ENCODE results near the gene ABHD12. TPM values are rescaled to one million over a fixed set of nuclear protein-coding genes. Genes with fewer than 3 reads are reported as not detected.

Gene ABHD12
- total and polyA plus RNA-seq, 2 donors (not counting 1 experiment from before 2014, with no cell fraction given) = 79.1 to 84.6 TPM

- H4K20me1 ChIP-seq (ENCODE audit: control insufficient read depth, extremely low read depth, insufficient read depth, low read length) = no peaks in the 10 kb centered on the region
- no peak overlapping the region for H3K4me2 ChIP-seq (ENCODE audit: extremely low read depth, insufficient read depth, low read length)
- no peak for TF ChIP-seq CTCF (conservative IDR thresholded peaks at IDR 0.05 in 1 of 2, IDR thresholded peaks at IDR 0.05 in 1 of 2; ENCODE audit: low read depth in 1 of 2, low read length in 2 of 2)
- TF ChIP-seq EZH2 (IDR thresholded peaks at IDR 0.05; ENCODE audit: low read length, missing control alignments) = no peak
- H3K4me3 ChIP-seq (replicated peaks in 1 of 4; ENCODE audit: control extremely low read depth in 1 of 4, insufficient read depth in 1 of 4, low read depth in 3 of 4, low read length in 4 of 4) = no peak overlapping the region
- no peak overlapping the region for H3K27ac ChIP-seq (ENCODE audit: insufficient read depth, low read length)
- H3K9me3 ChIP-seq (ENCODE audit: control insufficient read depth, insufficient read depth, low read depth, low read length) = no peaks in the 10 kb centered on the region
- H2AFZ ChIP-seq (ENCODE audit: low read length) = no peak overlapping the region
- no peaks in the 10 kb centered on the region for H3K27me3 ChIP-seq (ENCODE audit: control insufficient read depth, insufficient read depth, low read length)
- no peaks in the 10 kb centered on the region for H3K4me1 ChIP-seq (ENCODE audit: control insufficient read depth, extremely low read depth, insufficient read depth, low read length)
- H3K9ac ChIP-seq (ENCODE audit: insufficient read depth, low read length) = no peak overlapping the region
- peaks cover 12% of the 10 kb centered on the region for H3K79me2 ChIP-seq (ENCODE audit: control insufficient read depth, insufficient read depth, low read length)
- DNase-seq (ENCODE audit: low read depth in 2 of 2) = no peak
- peaks cover 9% of the 10 kb centered on the region for H3K36me3 ChIP-seq (ENCODE audit: control insufficient read depth, insufficient read depth, low read length)
These were observed 69.3 kb downstream of the ABHD12 start for GRCh38 chr20:25321262-25321831.

- Histone ChIP-seq H4K20me1 (ENCODE audit: control insufficient read depth, extremely low read depth, insufficient read depth, low read length) (no peaks in the 10 kb centered on the region), H3K36me3 (ENCODE audit: control insufficient read depth, insufficient read depth, low read length) (peaks cover 9% of the 10 kb centered on the region)
- TF ChIP-seq EZH2 (IDR thresholded peaks at IDR 0.05; ENCODE audit: low read length, missing control alignments) (no peak), CTCF (conservative IDR thresholded peaks at IDR 0.05 in 1 of 2, IDR thresholded peaks at IDR 0.05 in 1 of 2; ENCODE audit: low read depth in 1 of 2, low read length in 2 of 2) (no peak)
These were observed 70.4 kb downstream of the ABHD12 start for GRCh38 chr20:25320035-25320800.

GRCh38 chr20:25319241-25320034 is 71.2 kb downstream of the ABHD12 start:
- Histone ChIP-seq H2AFZ (ENCODE audit: low read length) (no peak overlapping the region), H3K4me2 (ENCODE audit: extremely low read depth, insufficient read depth, low read length) (no peak overlapping the region), H3K9ac (ENCODE audit: insufficient read depth, low read length) (no peak overlapping the region), H3K4me3 (replicated peaks in 1 of 4; ENCODE audit: control extremely low read depth in 1 of 4, insufficient read depth in 1 of 4, low read depth in 3 of 4, low read length in 4 of 4) (no peak overlapping the region), H3K36me3 (ENCODE audit: control insufficient read depth, insufficient read depth, low read length) (peaks cover 9% of the 10 kb centered on the region), H3K27me3 (ENCODE audit: control insufficient read depth, insufficient read depth, low read length) (no peaks in the 10 kb centered on the region), H3K9me3 (ENCODE audit: control insufficient read depth, insufficient read depth, low read depth, low read length) (no peaks in the 10 kb centered on the region), H4K20me1 (ENCODE audit: control insufficient read depth, extremely low read depth, insufficient read depth, low read length) (no peaks in the 10 kb centered on the region), H3K27ac (ENCODE audit: insufficient read depth, low read length) (no peak overlapping the region), H3K4me1 (ENCODE audit: control insufficient read depth, extremely low read depth, insufficient read depth, low read length) (peaks cover 10% of the 10 kb centered on the region), H3K79me2 (ENCODE audit: control insufficient read depth, insufficient read depth, low read length) (peaks cover 9% of the 10 kb centered on the region)
- TF ChIP-seq EZH2 (IDR thresholded peaks at IDR 0.05; ENCODE audit: low read length, missing control alignments) (no peak), CTCF (conservative IDR thresholded peaks at IDR 0.05 in 1 of 2, IDR thresholded peaks at IDR 0.05 in 1 of 2; ENCODE audit: low read depth in 1 of 2, low read length in 2 of 2) (no peak)
- no peak for DNase-seq (ENCODE audit: low read depth in 2 of 2)

More at GRCh38 chr20:25320035-25320800, 70.4 kb downstream of the ABHD12 start:
- Histone ChIP-seq H3K4me1 (ENCODE audit: control insufficient read depth, extremely low read depth, insufficient read depth, low read length) (peaks cover 7% of the 10 kb centered on the region), H3K9me3 (ENCODE audit: control insufficient read depth, insufficient read depth, low read depth, low read length) (no peaks in the 10 kb centered on the region), H3K9ac (ENCODE audit: insufficient read depth, low read length) (no peak overlapping the region), H3K4me3 (replicated peaks in 1 of 4; ENCODE audit: control extremely low read depth in 1 of 4, insufficient read depth in 1 of 4, low read depth in 3 of 4, low read length in 4 of 4) (no peak overlapping the region), H3K79me2 (ENCODE audit: control insufficient read depth, insufficient read depth, low read length) (peaks cover 10% of the 10 kb centered on the region), H3K27ac (ENCODE audit: insufficient read depth, low read length) (no peak overlapping the region), H2AFZ (ENCODE audit: low read length) (no peak overlapping the region), H3K4me2 (ENCODE audit: extremely low read depth, insufficient read depth, low read length) (no peak overlapping the region), H3K27me3 (ENCODE audit: control insufficient read depth, insufficient read depth, low read length) (no peaks in the 10 kb centered on the region)
- DNase-seq (ENCODE audit: low read depth in 2 of 2) = no peak
